Coronary artery (tissue), 2 donors: ENCODE measurements around the gene DNAAF1.

Experiments
- DNase-seq: peaks from one replicate; pipeline ENCODE4 v3.0.0-alpha.2; 2017; ENCODE audit warnings: low spot score
- H3K27ac ChIP-seq, 2 donors: fragments of 200-600 bp; sonication (generic); one replicate each; pipeline ENCODE4 v1.5.1; 2016 to 2019
- H3K4me3 ChIP-seq: fragments of 200-600 bp; sonication (generic); 2 replicates; pipeline ENCODE4 v1.5.1; 2016; ENCODE audit warnings: mild to moderate bottlenecking, moderate library complexity
- TF ChIP-seq, protein P1 (sequence below): fragments of 200-600 bp; sonication (generic); IDR thresholded peaks from one replicate; pipeline ENCODE4 v1.5.1; 2019; ENCODE audit warnings: antibody characterized with exemption

DNAAF1 gene

GRCh38 chr16:84184775-84185174 is 39.7 kb downstream of the DNAAF1 start:
- TF ChIP-seq, protein P1, sequence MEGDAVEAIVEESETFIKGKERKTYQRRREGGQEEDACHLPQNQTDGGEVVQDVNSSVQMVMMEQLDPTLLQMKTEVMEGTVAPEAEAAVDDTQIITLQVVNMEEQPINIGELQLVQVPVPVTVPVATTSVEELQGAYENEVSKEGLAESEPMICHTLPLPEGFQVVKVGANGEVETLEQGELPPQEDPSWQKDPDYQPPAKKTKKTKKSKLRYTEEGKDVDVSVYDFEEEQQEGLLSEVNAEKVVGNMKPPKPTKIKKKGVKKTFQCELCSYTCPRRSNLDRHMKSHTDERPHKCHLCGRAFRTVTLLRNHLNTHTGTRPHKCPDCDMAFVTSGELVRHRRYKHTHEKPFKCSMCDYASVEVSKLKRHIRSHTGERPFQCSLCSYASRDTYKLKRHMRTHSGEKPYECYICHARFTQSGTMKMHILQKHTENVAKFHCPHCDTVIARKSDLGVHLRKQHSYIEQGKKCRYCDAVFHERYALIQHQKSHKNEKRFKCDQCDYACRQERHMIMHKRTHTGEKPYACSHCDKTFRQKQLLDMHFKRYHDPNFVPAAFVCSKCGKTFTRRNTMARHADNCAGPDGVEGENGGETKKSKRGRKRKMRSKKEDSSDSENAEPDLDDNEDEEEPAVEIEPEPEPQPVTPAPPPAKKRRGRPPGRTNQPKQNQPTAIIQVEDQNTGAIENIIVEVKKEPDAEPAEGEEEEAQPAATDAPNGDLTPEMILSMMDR = no peak
- no peak overlapping the region for H3K4me3 ChIP-seq
- DNase-seq = peak; percentile 68
- no peak overlapping the region for H3K27ac ChIP-seq

GRCh38 chr16:84186685-84187437 is 41.8 kb downstream of the DNAAF1 start, which contains the start of gene TAF1C:
TSS of gene TAF1C (minus strand) at chr16:84187057. CDS start at chr16:84184988, 2,069 bp downstream.
- TF ChIP-seq, protein P1 = peak; percentile 100
- DNase-seq = peak; percentile 94
- Histone ChIP-seq H3K27ac (peak within 1 kb of the TSS; percentile 65 to 80), H3K4me3 (peak within 1 kb of the TSS; percentile 85)

DNA sequence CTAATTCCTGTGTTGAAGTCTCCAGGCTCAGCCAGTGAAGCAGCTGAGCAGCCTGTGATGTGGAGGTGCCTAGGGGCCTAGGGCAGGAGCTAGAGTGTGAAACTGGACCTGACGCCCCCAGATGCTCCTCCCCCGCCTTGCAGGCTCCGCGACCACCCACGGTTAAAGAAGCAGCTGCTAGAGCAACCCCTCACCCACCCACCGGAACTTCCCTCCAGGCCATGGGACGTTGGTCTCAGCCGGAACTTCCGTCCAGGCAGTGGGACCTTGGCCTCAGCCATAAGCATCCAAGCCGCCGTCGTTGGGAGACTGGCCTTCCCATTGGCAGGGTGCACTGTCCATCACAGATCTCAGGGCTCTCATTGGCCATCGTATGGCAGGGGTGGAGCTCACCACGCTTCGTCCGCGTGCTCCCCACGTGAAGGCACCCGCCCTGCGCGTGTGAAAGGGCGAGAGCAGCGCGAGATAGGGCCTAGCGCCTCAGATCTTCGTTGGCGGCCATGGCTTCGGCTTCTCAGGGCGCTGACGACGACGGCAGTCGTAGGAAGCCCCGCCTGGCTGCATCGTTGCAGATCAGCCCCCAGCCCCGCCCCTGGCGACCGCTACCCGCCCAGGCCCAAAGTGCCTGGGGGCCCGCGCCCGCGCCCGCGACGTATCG is 45.8 kb downstream of the DNAAF1 start, which contains the start of gene ADAD2:
Gene ADAD2 (plus strand): TSS at position 427 of the 658 bp plus-strand sequence. CDS start 74 bp downstream, at position 501.
- TF ChIP-seq, protein P1 = no peak
- Histone ChIP-seq H3K27ac (no peak within 1 kb of the TSS), H3K4me3 (no peak within 1 kb of the TSS)
- DNase-seq = no peak

DNA sequence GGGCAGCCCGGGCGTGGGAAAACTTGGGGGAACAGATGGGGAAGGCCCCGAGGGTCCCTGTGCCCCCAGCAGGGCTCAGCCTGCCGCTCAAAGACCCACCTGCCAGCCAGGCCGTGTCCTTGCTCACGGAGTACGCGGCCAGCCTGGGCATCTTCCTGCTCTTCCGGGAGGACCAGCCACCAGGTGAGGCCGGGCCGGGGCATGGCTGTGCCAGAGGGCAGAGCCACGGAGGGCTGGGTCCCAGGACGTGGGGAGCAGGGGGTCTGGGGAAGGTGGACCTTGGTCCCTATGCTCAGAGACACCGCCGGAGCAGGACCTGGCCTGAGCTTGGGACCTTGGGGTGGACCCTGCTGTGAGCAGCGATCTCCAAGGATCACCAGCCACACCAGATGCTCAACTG is 46.4 kb downstream of the DNAAF1 start:
- Histone ChIP-seq H3K27ac (no peak overlapping the region), H3K4me3 (no peak overlapping the region)
- no peak for DNase-seq
- TF ChIP-seq, protein P1 = no peak

DNA sequence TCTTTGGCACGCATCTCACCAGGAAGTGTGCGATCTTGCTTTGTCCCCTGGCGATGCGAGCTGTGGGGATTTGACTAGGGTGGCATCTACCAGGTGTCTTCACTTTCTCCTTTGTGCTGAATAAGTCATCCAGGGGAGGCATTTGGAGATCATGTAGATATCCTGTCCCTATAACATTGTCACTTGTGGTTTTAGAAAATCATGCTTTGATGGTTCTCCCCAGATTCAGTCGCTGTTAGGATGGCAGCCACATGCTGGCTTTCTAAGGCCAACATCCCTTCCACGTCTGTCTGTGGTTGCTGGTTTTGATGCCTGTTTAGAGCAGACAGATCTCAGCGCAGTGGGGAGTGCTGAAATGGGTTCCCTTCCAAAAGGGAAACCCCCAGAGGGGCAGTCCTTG is 48.4 kb downstream of the DNAAF1 start:
- TF ChIP-seq, protein P1 = no peak
- DNase-seq = no peak
- no peak overlapping the region for H3K27ac ChIP-seq
- no peak overlapping the region for H3K4me3 ChIP-seq

GRCh38 chr16:84194018-84194417 is 48.9 kb downstream of the DNAAF1 start:
- no peak for DNase-seq
- Histone ChIP-seq H3K4me3 (no peak overlapping the region), H3K27ac (no peak overlapping the region)
- TF ChIP-seq, protein P1 = no peak
